ENCODE measurements around the gene SYNDIG1L.

Gene SYNDIG1L

GRCh38 chr14:74356892-74357575, 69.0 kb downstream of the SYNDIG1L start:
- DNase-seq = no peak
